Adipocyte (in vitro differentiated cells): ENCODE measurements around the gene TNXB.
"Not testable (repeated sequence)": the region's sequence is repeated elsewhere in the genome, so short reads cannot be mapped to it uniquely, and the experiment has no call there.

Experiments used
- DNase-seq: peaks from one replicate; pipeline ENCODE4 v3.0.0-alpha.2; 2015; ENCODE audit warnings: low read depth
- H3K27me3 ChIP-seq: replicated peaks from 2 replicates; pipeline ENCODE4 v1.7.0; 2013; ENCODE audit warnings: mild to moderate bottlenecking, low read length, moderate library complexity; ENCODE audit not compliant: control insufficient read depth, insufficient read depth
- H3K36me3 ChIP-seq: 2 replicates; pipeline ENCODE4 v1.7.0; 2013; ENCODE audit warnings: low read length, mild to moderate bottlenecking, moderate library complexity; ENCODE audit not compliant: control insufficient read depth, insufficient read depth, severe bottlenecking
- H3K4me1 ChIP-seq: 2 replicates; pipeline ENCODE4 v1.7.0; 2013; ENCODE audit warnings: mild to moderate bottlenecking, low read length, moderate library complexity; ENCODE audit not compliant: control insufficient read depth, insufficient read depth
- H3K4me3 ChIP-seq: 2 replicates; pipeline ENCODE4 v1.7.0; 2013; ENCODE audit warnings: mild to moderate bottlenecking, low read length, moderate library complexity
- H3K9ac ChIP-seq: 2 replicates; pipeline ENCODE4 v1.7.0; 2013; ENCODE audit warnings: mild to moderate bottlenecking, low read length, moderate library complexity
- H3K9me3 ChIP-seq: 2 replicates; pipeline ENCODE4 v1.7.0; 2013; ENCODE audit warnings: mild to moderate bottlenecking, low read length, moderate library complexity; ENCODE audit not compliant: control insufficient read depth

Gene TNXB

GRCh38 chr6:32013738-32014137, 95.4 kb downstream of the TNXB start:
- H3K9me3 ChIP-seq, H3K4me1 ChIP-seq, H3K27me3 ChIP-seq, DNase-seq, H3K9ac ChIP-seq, H3K36me3 ChIP-seq, H3K4me3 ChIP-seq: not testable (repeated sequence)

- H3K36me3 ChIP-seq, DNase-seq, H3K27me3 ChIP-seq, H3K4me1 ChIP-seq, H3K9me3 ChIP-seq, H3K9ac ChIP-seq, H3K4me3 ChIP-seq: not testable (repeated sequence)
These were observed 96.1 kb downstream of the TNXB start for GRCh38 chr6:32012941-32013617.

GRCh38 chr6:32010856-32011530, 98.1 kb downstream of the TNXB start:
- not testable (repeated sequence) for DNase-seq, H3K4me1 ChIP-seq, H3K27me3 ChIP-seq, H3K4me3 ChIP-seq, H3K9me3 ChIP-seq, H3K9ac ChIP-seq, H3K36me3 ChIP-seq

GRCh38 chr6:32009537-32009936, 99.6 kb downstream of the TNXB start:
- not testable (repeated sequence) for H3K27me3 ChIP-seq, H3K4me3 ChIP-seq, H3K4me1 ChIP-seq, H3K9ac ChIP-seq, H3K9me3 ChIP-seq, DNase-seq, H3K36me3 ChIP-seq

GRCh38 chr6:32008616-32009015, 100.5 kb downstream of the TNXB start:
- not testable (repeated sequence) for H3K27me3 ChIP-seq, H3K36me3 ChIP-seq, DNase-seq, H3K9me3 ChIP-seq, H3K4me3 ChIP-seq, H3K4me1 ChIP-seq, H3K9ac ChIP-seq

GRCh38 chr6:32008037-32008436, 101.1 kb downstream of the TNXB start:
- H3K36me3 ChIP-seq, H3K9ac ChIP-seq, H3K9me3 ChIP-seq, H3K27me3 ChIP-seq, H3K4me1 ChIP-seq, H3K4me3 ChIP-seq, DNase-seq: not testable (repeated sequence)

- not testable (repeated sequence) for DNase-seq, H3K9me3 ChIP-seq, H3K27me3 ChIP-seq
These were observed 102.1 kb downstream of the TNXB start for GRCh38 chr6:32007086-32007485.

GRCh38 chr6:32005991-32006529, 103.1 kb downstream of the TNXB start:
- H3K4me3 ChIP-seq, H3K36me3 ChIP-seq, H3K9me3 ChIP-seq, H3K9ac ChIP-seq, DNase-seq, H3K27me3 ChIP-seq, H3K4me1 ChIP-seq: not testable (repeated sequence)

More at GRCh38 chr6:32007086-32007485, 102.1 kb downstream of the TNXB start:
- not testable (repeated sequence) for H3K4me1 ChIP-seq, H3K9ac ChIP-seq, H3K36me3 ChIP-seq, H3K4me3 ChIP-seq

GRCh38 chr6:32005538-32005880, 103.6 kb downstream of the TNXB start:
- H3K9ac ChIP-seq, H3K9me3 ChIP-seq, DNase-seq: not testable (repeated sequence)

GRCh38 chr6:32004864-32005537, 104.1 kb downstream of the TNXB start:
- not testable (repeated sequence) for H3K4me3 ChIP-seq, H3K9ac ChIP-seq, H3K27me3 ChIP-seq, H3K9me3 ChIP-seq, H3K4me1 ChIP-seq, H3K36me3 ChIP-seq, DNase-seq

More at GRCh38 chr6:32005538-32005880, 103.6 kb downstream of the TNXB start:
- not testable (repeated sequence) for H3K4me3 ChIP-seq, H3K4me1 ChIP-seq, H3K36me3 ChIP-seq, H3K27me3 ChIP-seq

GRCh38 chr6:32004393-32004792, 104.7 kb downstream of the TNXB start:
- not testable (repeated sequence) for H3K9me3 ChIP-seq, H3K4me1 ChIP-seq, DNase-seq, H3K36me3 ChIP-seq, H3K9ac ChIP-seq, H3K27me3 ChIP-seq, H3K4me3 ChIP-seq
